Measurements from ENCODE around the gene MAST4.

MAST4 gene

DNA sequence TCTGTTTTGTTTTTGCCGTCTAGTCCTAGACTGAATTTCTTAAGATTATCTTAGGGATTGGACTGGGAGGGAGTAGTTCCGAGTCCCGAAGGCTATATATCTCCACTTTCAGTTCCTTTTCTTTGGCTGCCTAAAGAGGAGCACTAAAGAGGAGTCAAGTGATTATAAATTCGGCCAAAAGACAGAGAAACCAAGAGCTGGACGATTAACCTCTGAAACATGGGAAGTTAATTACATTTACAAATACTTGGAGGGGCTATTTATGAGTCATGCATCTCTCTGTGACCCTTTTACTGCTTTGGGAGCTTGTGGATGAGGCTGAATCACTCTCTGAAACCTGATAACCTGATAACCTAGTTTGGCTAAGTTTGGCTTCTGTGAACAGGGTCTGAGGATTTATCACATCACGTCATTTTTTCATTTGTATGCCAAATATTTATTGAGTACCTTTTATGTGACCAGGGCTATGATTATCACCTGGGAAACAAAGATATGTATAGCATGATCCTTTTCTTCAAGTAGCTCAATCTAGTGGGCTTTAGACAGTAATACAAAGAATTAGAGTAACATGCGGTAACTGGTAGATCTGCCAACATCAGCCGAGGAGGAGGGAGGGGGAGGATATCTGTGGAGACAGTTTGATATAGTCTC, 419.5 kb downstream of the MAST4 start:
- DNase-seq (ENCODE audit: low spot score), result peak; percentile 22

DNA sequence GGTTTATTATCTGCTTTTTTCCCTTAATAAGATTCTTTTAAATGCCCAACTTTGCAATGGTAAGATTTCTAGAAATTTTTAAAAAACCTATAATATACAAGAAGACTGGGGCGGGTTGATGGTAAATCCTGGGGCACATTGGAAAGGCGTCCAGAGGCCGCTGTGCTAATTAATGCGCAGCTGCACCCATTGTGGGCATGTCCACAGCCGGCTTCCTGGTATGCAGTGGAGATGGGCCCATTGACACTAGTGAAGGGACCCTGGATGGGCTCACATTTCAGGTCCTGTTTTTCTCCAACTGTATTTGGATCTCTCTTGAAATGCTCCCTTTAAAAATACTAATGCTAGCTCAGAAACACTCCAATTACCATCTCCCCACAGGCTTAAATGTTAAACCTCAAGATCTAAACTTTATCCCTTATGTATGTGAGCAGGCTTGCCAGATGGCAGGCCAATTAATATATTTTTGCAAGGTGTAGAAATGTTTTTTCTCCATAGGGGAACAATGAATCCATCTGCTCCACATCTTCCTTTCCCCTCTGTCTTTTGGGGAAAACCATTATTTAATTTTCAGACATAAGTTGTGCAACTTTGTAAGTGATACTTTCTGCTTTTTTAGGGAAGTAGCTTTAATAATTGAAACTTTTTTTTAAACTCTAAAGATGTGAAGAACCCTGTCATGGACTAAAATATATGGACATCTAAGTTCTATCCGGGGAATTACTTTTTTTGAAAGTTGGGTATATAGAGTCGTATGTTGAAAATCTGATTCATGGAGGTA, 423.1 kb downstream of the MAST4 start:
- no peak for DNase-seq (ENCODE audit: low spot score)

GRCh38 chr5:67020096-67020615, 424.0 kb downstream of the MAST4 start:
- no peak for DNase-seq (ENCODE audit: low spot score)

GRCh38 chr5:67021031-67021430, 424.8 kb downstream of the MAST4 start:
- no peak for DNase-seq (ENCODE audit: low spot score)

DNA sequence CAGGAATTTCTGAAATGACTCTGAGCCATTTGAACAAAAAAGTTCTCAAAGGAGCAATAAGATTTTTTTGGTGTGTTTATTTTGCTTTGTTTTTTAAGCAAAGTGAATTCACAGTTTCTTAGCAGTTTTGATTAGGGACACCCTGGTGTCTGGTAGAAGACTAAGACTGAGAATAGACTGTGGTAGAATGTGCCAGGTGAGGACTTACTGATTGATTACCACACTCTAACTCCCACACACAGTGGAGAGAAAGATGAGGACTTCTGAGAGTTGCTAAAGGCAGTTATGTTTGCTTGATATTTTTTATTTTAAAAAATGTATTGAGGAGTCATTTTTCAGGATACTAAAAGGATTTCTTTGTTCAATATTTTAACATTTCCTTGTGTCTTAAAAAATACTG, 425.3 kb downstream of the MAST4 start:
- DNase-seq (ENCODE audit: low spot score), result no peak

GRCh38 chr5:67021962-67022361, 425.8 kb downstream of the MAST4 start:
- DNase-seq (ENCODE audit: low spot score), result no peak

GRCh38 chr5:67025457-67025856, 429.3 kb downstream of the MAST4 start:
- no peak for DNase-seq (ENCODE audit: low spot score)

- DNase-seq (ENCODE audit: low spot score), result no peak
Observed at GRCh38 chr5:67026278-67026677, 430.1 kb downstream of the MAST4 start.

- DNase-seq (ENCODE audit: low spot score), result no peak
Observed at GRCh38 chr5:67027171-67027570, 431.0 kb downstream of the MAST4 start.

- no peak for DNase-seq (ENCODE audit: low spot score)
Observed at GRCh38 chr5:67028371-67028770, 432.2 kb downstream of the MAST4 start.

GRCh38 chr5:67028941-67029340, 432.7 kb downstream of the MAST4 start:
- no peak for DNase-seq (ENCODE audit: low spot score)

GRCh38 chr5:67029481-67029880, 433.3 kb downstream of the MAST4 start:
- no peak for DNase-seq (ENCODE audit: low spot score)

DNA sequence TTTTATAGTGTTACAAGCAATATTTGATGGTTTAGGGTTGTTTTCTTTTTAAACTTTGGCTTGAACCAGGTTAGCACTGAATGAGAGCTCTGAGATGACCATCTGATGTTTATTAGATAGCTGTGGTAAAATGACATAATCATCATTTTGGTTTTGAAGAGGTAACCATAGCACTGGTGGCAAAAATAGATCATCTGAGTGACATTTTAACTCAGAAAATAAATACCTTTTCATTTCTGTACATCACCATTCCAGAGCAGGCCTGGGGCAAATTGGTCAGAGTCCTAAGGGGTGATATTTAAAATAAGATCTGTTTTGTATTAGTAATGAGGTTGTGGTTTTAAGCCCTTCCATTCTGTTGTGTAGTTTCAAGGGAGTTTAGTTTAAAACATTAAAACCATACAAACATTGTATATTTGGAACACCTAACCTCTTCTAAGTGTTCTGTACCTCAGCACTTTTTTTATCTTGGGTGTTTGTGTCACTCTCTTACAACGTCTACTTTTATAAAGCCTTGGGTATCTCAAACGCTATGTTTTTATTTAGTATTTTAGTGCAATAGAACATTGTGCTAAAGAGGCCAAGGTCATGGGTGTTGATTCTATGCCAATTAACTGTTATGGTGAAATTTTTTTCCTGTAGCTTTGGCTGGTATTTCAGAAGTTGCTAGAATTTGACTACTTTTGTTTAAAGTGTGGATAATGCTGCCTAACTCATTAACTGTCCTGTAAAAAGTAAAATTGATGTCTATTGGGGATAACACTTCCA, 434.3 kb downstream of the MAST4 start:
- no peak for DNase-seq (ENCODE audit: low spot score)

- DNase-seq (ENCODE audit: low spot score), result no peak
Observed at GRCh38 chr5:67031057-67031443, 434.9 kb downstream of the MAST4 start.

DNA sequence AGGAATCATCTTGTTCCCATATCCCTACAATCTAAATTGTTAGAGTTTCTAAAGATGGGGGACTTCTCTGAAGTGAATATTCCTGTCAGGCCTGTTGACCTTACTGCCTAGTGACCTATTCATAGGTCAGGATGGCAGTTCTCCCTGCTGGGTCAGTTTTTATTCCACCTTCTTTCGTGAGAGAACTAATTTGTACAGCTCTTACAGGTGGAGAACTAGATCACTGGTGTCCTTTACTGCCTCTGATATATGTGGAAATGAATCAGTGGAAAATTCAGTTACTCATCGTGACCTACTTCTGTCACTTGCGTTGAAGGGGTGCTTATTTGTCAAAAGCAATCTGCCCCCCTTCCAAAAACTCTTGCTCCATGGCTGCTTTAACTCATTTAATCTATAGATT, 435.5 kb downstream of the MAST4 start:
- DNase-seq (ENCODE audit: low spot score), result no peak

GRCh38 chr5:67032921-67033664, 436.9 kb downstream of the MAST4 start:
- DNase-seq (ENCODE audit: low spot score), result no peak

- DNase-seq (ENCODE audit: low spot score), result no peak
Observed at GRCh38 chr5:67033880-67034651, 437.9 kb downstream of the MAST4 start.

- DNase-seq (ENCODE audit: low spot score), result no peak
Observed at GRCh38 chr5:67035098-67035740, 439.0 kb downstream of the MAST4 start.

DNA sequence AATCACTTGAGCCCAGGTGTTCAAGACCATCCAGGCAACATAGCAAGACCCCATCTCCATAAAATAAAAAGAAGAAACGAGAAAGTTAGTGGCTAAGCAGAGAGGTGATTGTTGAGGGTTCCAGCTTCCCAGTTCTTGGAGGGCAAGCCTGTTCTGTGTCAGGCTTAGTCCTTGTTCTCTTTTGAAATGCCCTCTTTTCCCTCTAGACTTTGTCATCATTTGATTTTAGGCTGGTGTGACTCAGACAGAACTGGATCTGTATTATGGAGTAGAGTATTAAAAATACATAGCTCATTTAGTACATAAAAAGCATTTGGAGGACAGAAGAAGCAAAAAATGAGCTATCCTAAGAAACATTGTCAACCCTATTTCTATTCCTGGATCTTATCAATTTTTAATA, 441.0 kb downstream of the MAST4 start:
- DNase-seq (ENCODE audit: low spot score), result no peak

All from SK-N-DZ (cell line).